AG04449 (cell line): ENCODE data around the gene ZNF598.
"Not testable (repeated sequence)": the region's sequence is repeated elsewhere in the genome, so short reads cannot be mapped to it uniquely, and the experiment has no call there.

ENCODE experiments used
- CTCF ChIA-PET: fragments of 350-600 bp; formaldehyde crosslinking; extraction: SDS; loops from one replicate; lab custom pipeline; 2021; ENCODE audit warnings: antibody characterized with exemption; lab: Yijun Ruan, JAX
- POLR2A ChIA-PET: fragments of 400-600, 350-600 bp; formaldehyde crosslinking; extraction: SDS; loops from one replicate; lab custom pipeline; 2020; ENCODE audit warnings: antibody characterized with exemption, inconsistent platforms; lab: Yijun Ruan, JAX
- DNase-seq: peaks from one replicate; pipeline ENCODE4 v3.0.0-alpha.2; 2010; ENCODE audit warnings: low read depth, low spot score
- H3K4me3 ChIP-seq: 2 replicates; pipeline ENCODE4 v1.5.1; 2011; ENCODE audit warnings: low read depth, mild to moderate bottlenecking, control low read depth, low read length
- TF ChIP-seq, protein P1 (sequence below): IDR thresholded peaks from one replicate; pipeline ENCODE4 v1.5.1; 2011; ENCODE audit warnings: mild to moderate bottlenecking, moderate library complexity, low read length, control low read depth, inconsistent platforms; ENCODE audit not compliant: insufficient read depth; ENCODE audit errors: missing control alignments

ZNF598 gene

GRCh38 chr16:1961651-1962067 is 48.0 kb downstream of the ZNF598 start:
- ChIA-PET CTCF (no interaction called here), POLR2A (interaction anchor here (0.7 to 4.0 kb wide), 2 partner anchors 10 to 179 kb away, joined by 3 to 20 read pairs; partner anchors contain the start of genes NUBP2, SPSB3 and TBL3)
- no peak for DNase-seq
- TF ChIP-seq, protein P1, sequence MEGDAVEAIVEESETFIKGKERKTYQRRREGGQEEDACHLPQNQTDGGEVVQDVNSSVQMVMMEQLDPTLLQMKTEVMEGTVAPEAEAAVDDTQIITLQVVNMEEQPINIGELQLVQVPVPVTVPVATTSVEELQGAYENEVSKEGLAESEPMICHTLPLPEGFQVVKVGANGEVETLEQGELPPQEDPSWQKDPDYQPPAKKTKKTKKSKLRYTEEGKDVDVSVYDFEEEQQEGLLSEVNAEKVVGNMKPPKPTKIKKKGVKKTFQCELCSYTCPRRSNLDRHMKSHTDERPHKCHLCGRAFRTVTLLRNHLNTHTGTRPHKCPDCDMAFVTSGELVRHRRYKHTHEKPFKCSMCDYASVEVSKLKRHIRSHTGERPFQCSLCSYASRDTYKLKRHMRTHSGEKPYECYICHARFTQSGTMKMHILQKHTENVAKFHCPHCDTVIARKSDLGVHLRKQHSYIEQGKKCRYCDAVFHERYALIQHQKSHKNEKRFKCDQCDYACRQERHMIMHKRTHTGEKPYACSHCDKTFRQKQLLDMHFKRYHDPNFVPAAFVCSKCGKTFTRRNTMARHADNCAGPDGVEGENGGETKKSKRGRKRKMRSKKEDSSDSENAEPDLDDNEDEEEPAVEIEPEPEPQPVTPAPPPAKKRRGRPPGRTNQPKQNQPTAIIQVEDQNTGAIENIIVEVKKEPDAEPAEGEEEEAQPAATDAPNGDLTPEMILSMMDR, result no peak
- no peak overlapping the region for H3K4me3 ChIP-seq

- H3K4me3 ChIP-seq, result peak overlapping the region; percentile 86
- no peak for DNase-seq
- POLR2A ChIA-PET, result interaction anchor here (0.9 to 4.0 kb wide), 4 partner anchors 10 to 23 kb away, joined by 3 to 20 read pairs (median 4); partner anchors contain the start of genes GFER and TBL3
- CTCF ChIA-PET, result interaction anchor here (1.1 to 1.2 kb wide), 2 partner anchors 10 to 97 kb away, joined by 4 to 5 read pairs; no protein-coding TSS in a partner anchor
- TF ChIP-seq, protein P1, result no peak
Measured at GRCh38 chr16:1960665-1961630, 48.7 kb downstream of the ZNF598 start.

- H3K4me3 ChIP-seq, result peak within 1 kb of the TSS; percentile 86
- POLR2A ChIA-PET, result interaction anchor here (4.0 kb wide), 1 partner anchor 12 kb away, joined by 20 read pairs; the partner anchor contains the start of gene TBL3
- CTCF ChIA-PET, result interaction anchor here (1.0 to 3.2 kb wide), 3 partner anchors 30 to 181 kb away, joined by 3 to 11 read pairs (median 3); no protein-coding TSS in a partner anchor
- TF ChIP-seq, protein P1, result peak; percentile 65
- peak; percentile 16 for DNase-seq
Measured at GRCh38 chr16:1959269-1960039, 50.2 kb downstream of the ZNF598 start, which contains the start of gene NDUFB10. TSS of gene NDUFB10 (plus strand) at chr16:1959538. CDS start at chr16:1959625, 87 bp downstream.

GRCh38 chr16:1958715-1959268 is 50.8 kb downstream of the ZNF598 start:
- ChIA-PET POLR2A (no interaction called here), CTCF (interaction anchor here (3.2 kb wide), 1 partner anchor 93 kb away, joined by 11 read pairs; no protein-coding TSS in a partner anchor)
- DNase-seq, result no peak
- TF ChIP-seq, protein P1, result no peak
- peak overlapping the region; percentile 26 for H3K4me3 ChIP-seq

GRCh38 chr16:1958143-1958491 is 51.5 kb downstream of the ZNF598 start:
- CTCF ChIA-PET, result interaction anchor here (3.2 kb wide), 1 partner anchor 93 kb away, joined by 11 read pairs; no protein-coding TSS in a partner anchor
- DNase-seq, POLR2A ChIA-PET, H3K4me3 ChIP-seq: not testable (repeated sequence)

- CTCF ChIA-PET, result interaction anchor here (3.2 kb wide), 1 partner anchor 92 kb away, joined by 11 read pairs; no protein-coding TSS in a partner anchor
- DNase-seq, POLR2A ChIA-PET, H3K4me3 ChIP-seq: not testable (repeated sequence)
Measured at GRCh38 chr16:1957434-1958142, 52.0 kb downstream of the ZNF598 start.
